Measurements from ENCODE around the gene MBP. TPM values are rescaled to one million over a fixed set of nuclear protein-coding genes. Genes with fewer than 3 reads are reported as not detected.

The MBP gene
- total RNA-seq, 1 experiment from 2014 or later = 88.8 TPM

DNA sequence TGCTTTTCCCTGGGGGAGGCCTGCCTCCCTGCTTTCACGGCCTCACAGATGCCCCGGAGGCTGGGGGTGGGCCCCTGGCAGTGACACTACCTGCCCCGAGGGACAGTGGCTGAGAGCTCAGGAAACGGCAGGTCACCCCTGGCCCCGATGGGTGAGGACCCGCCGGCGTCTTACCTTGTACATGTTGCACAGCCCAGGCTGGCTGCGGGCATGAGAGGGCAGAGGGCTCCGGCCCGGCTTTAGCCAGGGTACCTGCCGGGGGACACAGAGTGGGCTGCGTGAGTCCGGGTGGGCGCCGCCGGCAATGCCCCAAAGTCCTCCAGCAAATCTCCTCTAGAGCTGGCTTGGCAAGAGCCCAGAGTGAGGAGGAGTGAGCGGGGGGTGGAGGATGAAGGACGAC lies 122.9 kb downstream of the MBP start:
- ATAC-seq (no peak), DNase-seq (ENCODE audit: low read depth, low spot score) (no peak)
- no peaks in the 10 kb centered on the region for H3K27me3 ChIP-seq (ENCODE audit: control insufficient read depth, insufficient read depth, low read length)
- H3K36me3 ChIP-seq (ENCODE audit: control insufficient read depth, insufficient read depth, low read length) = no peaks in the 10 kb centered on the region
- no peak overlapping the region for H3K27ac ChIP-seq (ENCODE audit: low read length)
- in situ Hi-C loops (cut with HindIII; ENCODE audit: low pct_unique_long_range_greater_than_20kb, low sequenced_read_pairs) (no loop called here), intact Hi-C loops (cut with micrococcal nuclease; ENCODE audit: unreplicated experiment) (no loop called here)
- H3K9me3 ChIP-seq (ENCODE audit: control insufficient read depth, insufficient read depth, low read depth, low read length) = no peaks in the 10 kb centered on the region
- CTCF ChIA-PET = interaction anchor here (1.3 kb wide), 1 partner anchor 46 kb away, joined by 3 read pairs; no protein-coding TSS in a partner anchor
- no peak overlapping the region for H3K4me3 ChIP-seq (ENCODE audit: low read depth in 2 of 2, low read length in 2 of 2)
- no peaks in the 10 kb centered on the region; the same call in 1 of the 2 replicates for H3K4me1 ChIP-seq (ENCODE audit: control insufficient read depth, insufficient read depth, low read length)
- no TSS peak for BruUV-seq (replicated peaks)
- TF ChIP-seq, protein P1, sequence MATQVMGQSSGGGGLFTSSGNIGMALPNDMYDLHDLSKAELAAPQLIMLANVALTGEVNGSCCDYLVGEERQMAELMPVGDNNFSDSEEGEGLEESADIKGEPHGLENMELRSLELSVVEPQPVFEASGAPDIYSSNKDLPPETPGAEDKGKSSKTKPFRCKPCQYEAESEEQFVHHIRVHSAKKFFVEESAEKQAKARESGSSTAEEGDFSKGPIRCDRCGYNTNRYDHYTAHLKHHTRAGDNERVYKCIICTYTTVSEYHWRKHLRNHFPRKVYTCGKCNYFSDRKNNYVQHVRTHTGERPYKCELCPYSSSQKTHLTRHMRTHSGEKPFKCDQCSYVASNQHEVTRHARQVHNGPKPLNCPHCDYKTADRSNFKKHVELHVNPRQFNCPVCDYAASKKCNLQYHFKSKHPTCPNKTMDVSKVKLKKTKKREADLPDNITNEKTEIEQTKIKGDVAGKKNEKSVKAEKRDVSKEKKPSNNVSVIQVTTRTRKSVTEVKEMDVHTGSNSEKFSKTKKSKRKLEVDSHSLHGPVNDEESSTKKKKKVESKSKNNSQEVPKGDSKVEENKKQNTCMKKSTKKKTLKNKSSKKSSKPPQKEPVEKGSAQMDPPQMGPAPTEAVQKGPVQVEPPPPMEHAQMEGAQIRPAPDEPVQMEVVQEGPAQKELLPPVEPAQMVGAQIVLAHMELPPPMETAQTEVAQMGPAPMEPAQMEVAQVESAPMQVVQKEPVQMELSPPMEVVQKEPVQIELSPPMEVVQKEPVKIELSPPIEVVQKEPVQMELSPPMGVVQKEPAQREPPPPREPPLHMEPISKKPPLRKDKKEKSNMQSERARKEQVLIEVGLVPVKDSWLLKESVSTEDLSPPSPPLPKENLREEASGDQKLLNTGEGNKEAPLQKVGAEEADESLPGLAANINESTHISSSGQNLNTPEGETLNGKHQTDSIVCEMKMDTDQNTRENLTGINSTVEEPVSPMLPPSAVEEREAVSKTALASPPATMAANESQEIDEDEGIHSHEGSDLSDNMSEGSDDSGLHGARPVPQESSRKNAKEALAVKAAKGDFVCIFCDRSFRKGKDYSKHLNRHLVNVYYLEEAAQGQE (IDR thresholded peaks at IDR 0.05; ENCODE audit: insufficient read depth in 1 of 2, low read depth in 2 of 2, low read length in 1 of 2) = no peak
- TF ChIP-seq POLR2AphosphoS5 (IDR thresholded peaks at IDR 0.05; ENCODE audit: low read depth, low read length) (no peak), TCF7L2 (IDR thresholded peaks at IDR 0.05; ENCODE audit: low read depth, low read length) (no peak), SIN3A (IDR thresholded peaks at IDR 0.05; ENCODE audit: borderline replicate concordance, insufficient read depth, low read depth, low read length) (no peak)
- POLR2A ChIA-PET = no interaction called here

DNA sequence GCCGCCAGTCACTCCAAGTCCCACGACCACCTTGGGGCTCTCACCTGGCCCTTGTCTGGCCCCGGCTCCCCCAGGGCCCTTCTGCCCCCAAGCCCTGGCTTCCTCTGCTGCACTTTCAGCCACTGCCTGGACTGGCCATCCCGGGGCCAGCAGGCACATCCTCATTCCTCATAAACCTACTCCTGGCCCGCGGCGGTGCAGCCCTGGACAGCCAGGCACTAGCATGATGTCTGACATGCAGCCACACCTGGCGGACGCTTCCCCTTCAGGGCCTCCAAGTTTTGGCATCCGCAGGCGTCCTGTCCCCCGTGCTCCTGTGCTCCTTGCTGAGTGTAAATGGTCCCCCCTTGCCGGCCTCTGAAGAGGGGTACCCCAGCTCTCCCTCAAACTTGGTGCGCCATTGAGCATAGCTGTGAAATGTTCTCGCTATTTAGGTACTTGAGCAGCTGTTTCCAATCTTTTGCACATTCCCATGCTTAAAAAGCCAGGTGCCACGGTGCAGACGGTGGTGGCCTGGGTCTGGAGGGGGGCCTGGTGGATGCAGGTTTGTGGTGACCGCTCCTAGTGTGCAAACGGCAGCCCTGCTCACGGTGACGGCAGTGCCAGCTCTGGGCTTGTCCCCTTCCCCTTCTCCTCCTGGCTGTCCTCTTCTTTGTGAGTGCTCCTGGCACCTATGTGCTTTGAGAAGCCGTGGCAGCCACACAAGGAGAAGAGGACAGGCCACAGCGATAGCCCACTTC lies 123.8 kb downstream of the MBP start:
- no peak overlapping the region for H3K27ac ChIP-seq (ENCODE audit: low read length)
- no peak for ATAC-seq
- H3K9me3 ChIP-seq (ENCODE audit: control insufficient read depth, insufficient read depth, low read depth, low read length) = no peaks in the 10 kb centered on the region
- ChIA-PET CTCF (interaction anchor here (0.8 kb wide), 1 partner anchor 8 kb away, joined by 3 read pairs; no protein-coding TSS in a partner anchor), POLR2A (interaction anchor here (0.5 kb wide), 1 partner anchor 89 kb away, joined by 11 read pairs; no protein-coding TSS in a partner anchor)
- no peaks in the 10 kb centered on the region for H3K27me3 ChIP-seq (ENCODE audit: control insufficient read depth, insufficient read depth, low read length)
- no TSS peak for BruUV-seq (replicated peaks)
- intact Hi-C loops (cut with micrococcal nuclease; ENCODE audit: unreplicated experiment) (no loop called here), in situ Hi-C loops (cut with HindIII; ENCODE audit: low pct_unique_long_range_greater_than_20kb, low sequenced_read_pairs) (no loop called here)
- DNase-seq (ENCODE audit: low read depth, low spot score) = no peak
- no peak overlapping the region for H3K4me3 ChIP-seq (ENCODE audit: low read depth in 2 of 2, low read length in 2 of 2)
- TF ChIP-seq POLR2AphosphoS5 (IDR thresholded peaks at IDR 0.05; ENCODE audit: low read depth, low read length) = no peak
- no peak for TF ChIP-seq SIN3A (IDR thresholded peaks at IDR 0.05; ENCODE audit: borderline replicate concordance, insufficient read depth, low read depth, low read length)
- TF ChIP-seq, protein P1 (IDR thresholded peaks at IDR 0.05; ENCODE audit: insufficient read depth in 1 of 2, low read depth in 2 of 2, low read length in 1 of 2) = no peak
- TF ChIP-seq, protein P2, sequence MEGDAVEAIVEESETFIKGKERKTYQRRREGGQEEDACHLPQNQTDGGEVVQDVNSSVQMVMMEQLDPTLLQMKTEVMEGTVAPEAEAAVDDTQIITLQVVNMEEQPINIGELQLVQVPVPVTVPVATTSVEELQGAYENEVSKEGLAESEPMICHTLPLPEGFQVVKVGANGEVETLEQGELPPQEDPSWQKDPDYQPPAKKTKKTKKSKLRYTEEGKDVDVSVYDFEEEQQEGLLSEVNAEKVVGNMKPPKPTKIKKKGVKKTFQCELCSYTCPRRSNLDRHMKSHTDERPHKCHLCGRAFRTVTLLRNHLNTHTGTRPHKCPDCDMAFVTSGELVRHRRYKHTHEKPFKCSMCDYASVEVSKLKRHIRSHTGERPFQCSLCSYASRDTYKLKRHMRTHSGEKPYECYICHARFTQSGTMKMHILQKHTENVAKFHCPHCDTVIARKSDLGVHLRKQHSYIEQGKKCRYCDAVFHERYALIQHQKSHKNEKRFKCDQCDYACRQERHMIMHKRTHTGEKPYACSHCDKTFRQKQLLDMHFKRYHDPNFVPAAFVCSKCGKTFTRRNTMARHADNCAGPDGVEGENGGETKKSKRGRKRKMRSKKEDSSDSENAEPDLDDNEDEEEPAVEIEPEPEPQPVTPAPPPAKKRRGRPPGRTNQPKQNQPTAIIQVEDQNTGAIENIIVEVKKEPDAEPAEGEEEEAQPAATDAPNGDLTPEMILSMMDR (IDR thresholded peaks at IDR 0.05) = no peak
- no peak for TF ChIP-seq TCF7L2 (IDR thresholded peaks at IDR 0.05; ENCODE audit: low read depth, low read length)
- no peaks in the 10 kb centered on the region; the same call in 1 of the 2 replicates for H3K4me1 ChIP-seq (ENCODE audit: control insufficient read depth, insufficient read depth, low read length)
- no peaks in the 10 kb centered on the region for H3K36me3 ChIP-seq (ENCODE audit: control insufficient read depth, insufficient read depth, low read length)
